RWPE1 (cell line): Measurements from ENCODE around the gene HACD2.

ENCODE experiments used
- CTCF ChIA-PET: fragments of 350-600 bp; sonication (Branson Sonifier 250); formaldehyde crosslinking; extraction: SDS; loops from one replicate; lab custom pipeline; 2021; lab: Yijun Ruan, JAX
- POLR2A ChIA-PET: fragments of 400-600 bp; formaldehyde crosslinking; extraction: SDS; loops from one replicate; lab custom pipeline; 2020; ENCODE audit warnings: antibody characterized with exemption; ENCODE audit not compliant: low non-redundant PET; lab: Yijun Ruan, JAX
- DNase-seq: peaks from one replicate; pipeline ENCODE4 v3.0.0; 2012; ENCODE audit warnings: low spot score
- H3K27ac ChIP-seq: fragments of 450-650 bp; 2 replicates; pipeline ENCODE4 v1.5.1; 2017
- TF ChIP-seq, protein P1 (sequence below): fragments of 450-650 bp; conservative IDR thresholded peaks from 2 replicates; pipeline ENCODE4 v1.5.1; 2017; ENCODE audit warnings: low read depth, mild to moderate bottlenecking

The HACD2 gene

GRCh38 chr3:123536153-123536895 lies 48.5 kb downstream of the HACD2 start:
- no peak overlapping the region for H3K27ac ChIP-seq
- ChIA-PET POLR2A (no interaction called here), CTCF (no interaction called here)
- TF ChIP-seq, protein P1, sequence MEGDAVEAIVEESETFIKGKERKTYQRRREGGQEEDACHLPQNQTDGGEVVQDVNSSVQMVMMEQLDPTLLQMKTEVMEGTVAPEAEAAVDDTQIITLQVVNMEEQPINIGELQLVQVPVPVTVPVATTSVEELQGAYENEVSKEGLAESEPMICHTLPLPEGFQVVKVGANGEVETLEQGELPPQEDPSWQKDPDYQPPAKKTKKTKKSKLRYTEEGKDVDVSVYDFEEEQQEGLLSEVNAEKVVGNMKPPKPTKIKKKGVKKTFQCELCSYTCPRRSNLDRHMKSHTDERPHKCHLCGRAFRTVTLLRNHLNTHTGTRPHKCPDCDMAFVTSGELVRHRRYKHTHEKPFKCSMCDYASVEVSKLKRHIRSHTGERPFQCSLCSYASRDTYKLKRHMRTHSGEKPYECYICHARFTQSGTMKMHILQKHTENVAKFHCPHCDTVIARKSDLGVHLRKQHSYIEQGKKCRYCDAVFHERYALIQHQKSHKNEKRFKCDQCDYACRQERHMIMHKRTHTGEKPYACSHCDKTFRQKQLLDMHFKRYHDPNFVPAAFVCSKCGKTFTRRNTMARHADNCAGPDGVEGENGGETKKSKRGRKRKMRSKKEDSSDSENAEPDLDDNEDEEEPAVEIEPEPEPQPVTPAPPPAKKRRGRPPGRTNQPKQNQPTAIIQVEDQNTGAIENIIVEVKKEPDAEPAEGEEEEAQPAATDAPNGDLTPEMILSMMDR, result no peak
- no peak for DNase-seq

DNA sequence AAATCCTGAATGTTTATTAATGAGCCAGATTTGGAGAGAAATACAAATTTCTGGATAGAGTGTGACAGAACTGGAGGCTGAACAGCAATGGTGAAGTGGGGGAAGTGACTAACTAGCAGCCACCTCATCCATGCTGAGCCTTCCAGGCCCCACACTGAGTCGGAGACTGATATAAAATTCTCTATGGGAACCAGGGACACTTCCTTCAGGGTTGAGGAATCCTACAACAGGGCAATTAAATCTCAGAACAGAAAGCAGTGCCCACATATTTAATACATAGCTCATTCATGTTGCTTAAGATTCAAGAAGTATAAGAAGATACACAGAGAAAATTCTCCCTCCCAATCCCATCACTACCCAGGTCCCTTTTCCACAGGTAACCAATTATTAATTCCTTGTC lies 49.3 kb downstream of the HACD2 start:
- ChIA-PET POLR2A (no interaction called here), CTCF (no interaction called here)
- no peak overlapping the region for H3K27ac ChIP-seq
- DNase-seq, result no peak
- TF ChIP-seq, protein P1, result no peak

DNA sequence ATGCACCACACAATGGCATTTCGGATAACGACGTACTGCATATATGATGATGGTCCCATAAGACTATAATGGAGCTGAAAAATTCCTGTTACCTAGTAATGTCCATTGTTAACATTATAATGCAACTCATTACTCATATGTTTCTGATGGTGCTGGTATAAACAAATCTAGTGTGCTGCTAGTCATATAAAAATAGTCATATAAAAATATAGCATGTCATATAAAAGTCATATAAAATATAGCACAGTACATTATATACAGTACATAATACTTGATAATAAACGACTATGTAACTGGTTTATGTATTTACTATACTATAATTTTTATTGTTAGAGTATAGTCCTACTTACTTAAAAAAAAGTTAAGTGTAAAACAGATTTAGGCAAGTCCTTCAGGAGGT lies 50.6 kb downstream of the HACD2 start:
- CTCF ChIA-PET, result no interaction called here
- POLR2A ChIA-PET, result no interaction called here
- H3K27ac ChIP-seq, result no peak overlapping the region
- no peak for DNase-seq
- TF ChIP-seq, protein P1, result no peak

- no peak overlapping the region for H3K27ac ChIP-seq
- TF ChIP-seq, protein P1, result no peak
- ChIA-PET CTCF (no interaction called here), POLR2A (no interaction called here)
- no peak for DNase-seq
Observed at GRCh38 chr3:123533554-123534159, 51.2 kb downstream of the HACD2 start.

DNA sequence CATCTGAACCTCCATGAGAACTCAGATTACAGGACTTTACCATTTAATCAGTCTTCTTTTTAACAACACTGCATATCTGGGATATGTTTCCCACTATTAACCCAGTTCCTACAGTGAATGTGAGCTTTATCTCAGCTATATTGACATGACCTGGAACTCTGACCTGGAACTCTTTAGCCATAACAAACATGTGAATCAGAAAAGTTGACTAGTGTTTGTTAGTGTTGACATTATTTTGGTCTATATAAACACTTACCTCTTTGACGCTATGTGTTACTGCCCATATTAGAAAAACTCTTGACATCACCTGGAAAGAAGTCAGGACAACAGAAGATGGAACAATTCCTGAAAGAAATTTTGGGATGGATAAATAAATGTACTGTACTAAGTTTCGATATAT lies 56.7 kb downstream of the HACD2 start:
- TF ChIP-seq, protein P1, result no peak
- ChIA-PET CTCF (no interaction called here), POLR2A (no interaction called here)
- no peak overlapping the region for H3K27ac ChIP-seq
- DNase-seq, result no peak

- ChIA-PET POLR2A (no interaction called here), CTCF (no interaction called here)
- no peak for DNase-seq
- no peak overlapping the region for H3K27ac ChIP-seq
- TF ChIP-seq, protein P1, result no peak
Observed at GRCh38 chr3:123527046-123527445, 57.8 kb downstream of the HACD2 start.
